HG03039 (cell line): Measurements from ENCODE around the gene ZBTB17.
"Not testable (repeated sequence)": the region's sequence is repeated elsewhere in the genome, so short reads cannot be mapped to it uniquely, and the experiment has no call there.

Experiments
- ATAC-seq: cut with Tn5 transposase; IDR thresholded peaks from one replicate; pipeline ENCODE4 v1.9.1; 2021; ENCODE audit warnings: mild to moderate bottlenecking, moderate library complexity; ENCODE audit not compliant: unreplicated experiment

ZBTB17 gene

GRCh38 chr1:15908597-15908996, 67.3 kb downstream of the ZBTB17 start:
- ATAC-seq, result no peak

DNA sequence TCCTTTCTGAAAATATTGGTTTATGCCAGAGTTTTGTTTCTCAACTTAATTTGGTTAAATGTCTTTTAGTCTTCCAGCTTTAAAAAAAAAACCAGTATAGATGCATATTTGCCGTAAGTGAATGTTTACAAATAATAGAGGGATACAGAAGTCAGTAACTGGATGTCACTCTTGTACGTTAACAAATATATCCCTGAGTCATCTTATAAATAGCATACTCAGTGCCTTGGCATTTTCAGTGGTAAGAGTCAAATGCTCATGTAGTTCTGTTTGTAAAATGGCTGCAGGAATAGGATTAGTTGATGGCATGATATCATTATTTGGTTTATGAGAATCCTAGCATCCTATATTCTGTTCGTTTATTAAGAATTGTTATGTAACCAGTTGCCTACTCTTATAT, 73.0 kb downstream of the ZBTB17 start:
- ATAC-seq, result no peak

- no peak for ATAC-seq
Measured at GRCh38 chr1:15900662-15901279, 75.1 kb downstream of the ZBTB17 start.

DNA sequence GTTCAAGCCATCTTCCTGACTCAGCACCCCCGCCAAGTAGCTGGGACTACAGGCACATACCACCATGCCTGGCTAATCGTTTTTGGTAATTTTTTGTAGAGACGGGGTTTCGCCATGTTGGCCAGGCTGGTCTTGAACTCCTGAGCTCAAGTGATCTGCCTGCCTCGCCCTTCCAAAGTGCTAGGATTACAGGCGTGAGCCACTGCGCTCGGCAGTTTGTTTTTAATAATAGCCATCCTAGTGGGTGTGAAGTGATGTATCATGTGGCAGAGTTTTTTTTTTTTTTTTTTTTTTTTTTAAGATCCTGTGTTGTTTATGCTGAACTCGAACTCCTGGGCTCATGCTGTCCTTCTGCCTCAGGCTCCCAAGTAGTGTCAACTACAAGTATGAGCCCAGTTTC, 76.6 kb downstream of the ZBTB17 start:
- ATAC-seq, result no peak

GRCh38 chr1:15896841-15897610, 78.9 kb downstream of the ZBTB17 start:
- not testable (repeated sequence) for ATAC-seq

DNA sequence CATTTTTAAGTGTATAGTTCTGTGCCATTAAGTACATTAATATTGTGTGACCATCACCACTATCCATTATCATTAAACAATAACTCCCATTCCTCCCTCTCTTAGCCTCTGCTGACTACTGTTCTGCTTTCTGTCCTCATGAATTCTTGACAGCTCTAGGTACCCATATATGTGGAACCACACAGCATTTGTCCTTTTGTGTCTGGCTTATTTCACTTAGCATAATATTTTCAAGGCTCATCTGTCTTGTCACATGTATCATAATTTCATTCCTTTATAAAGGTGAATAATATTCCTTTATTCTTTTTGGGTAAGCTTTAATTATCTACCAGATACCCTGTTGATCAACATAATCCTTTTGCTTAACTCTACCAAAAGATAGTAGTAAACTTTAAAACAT, 80.7 kb downstream of the ZBTB17 start:
- ATAC-seq, result no peak

- not testable (repeated sequence) for ATAC-seq
Measured at GRCh38 chr1:15892857-15893599, 82.9 kb downstream of the ZBTB17 start.
